H1 (cell line): ENCODE measurements around the gene SLC37A1. TPM values are rescaled to one million over a fixed set of nuclear protein-coding genes. Genes with fewer than 3 reads are reported as not detected.

Source experiments
- CTCF ChIA-PET: fragments of 300-600 bp; sonication (Branson Sonifier 250); formaldehyde crosslinking; loops from one replicate; lab custom pipeline; 2021; ENCODE audit not compliant: partially characterized antibody; lab: Charles Lee
- POLR2A ChIA-PET: fragments of 300-600 bp; sonication (Branson Sonifier 250); formaldehyde crosslinking; loops from one replicate; lab custom pipeline; 2021; ENCODE audit warnings: inconsistent platforms; ENCODE audit not compliant: partially characterized antibody; lab: Charles Lee
- DNase-seq, 2 experiments: peaks; one replicate each; pipeline versions ENCODE4 v3.0.0 to v3.0.0-alpha.2; 2010 to 2022; ENCODE audit warnings: low spot score in 2 of 2, low read depth in 1 of 2, mixed read lengths in 1 of 2
- FAIRE-seq: peaks from 2 replicates; lab custom pipeline; 2011; peaks lifted over from hg19 to GRCh38; lab: Jason Lieb, UNC
- H2AFZ ChIP-seq: 2 replicates; pipeline ENCODE4 v1.8.1; 2012; ENCODE audit warnings: low read length, inconsistent platforms
- H2AK5ac ChIP-seq: 2 replicates; pipeline ENCODE4 v1.6.1; 2013; ENCODE audit warnings: low read depth, low read length
- H2BK120ac ChIP-seq: replicated peaks from 2 replicates; pipeline ENCODE3; 2013; ENCODE audit warnings: low read depth, low read length, inconsistent platforms
- H2BK12ac ChIP-seq: 2 replicates; pipeline ENCODE4 v1.6.1; 2013; ENCODE audit warnings: low read depth, low read length
- H2BK15ac ChIP-seq: 2 replicates; pipeline ENCODE4 v1.6.1; 2013; ENCODE audit warnings: low read length
- H2BK20ac ChIP-seq: 2 replicates; pipeline ENCODE4 v1.6.1; 2013; ENCODE audit warnings: low read length
- H2BK5ac ChIP-seq: 2 replicates; pipeline ENCODE4 v1.6.1; 2013; ENCODE audit warnings: low read depth, low read length
- H3K14ac ChIP-seq: 2 replicates; pipeline ENCODE4 v1.6.1; 2013; ENCODE audit warnings: inconsistent platforms; ENCODE audit not compliant: insufficient read length
- H3K18ac ChIP-seq: 2 replicates; pipeline ENCODE4 v1.6.1; 2013; ENCODE audit warnings: low read length; ENCODE audit errors: extremely low read depth
- H3K23ac ChIP-seq: 2 replicates; pipeline ENCODE4 v1.6.1; 2013; ENCODE audit warnings: inconsistent platforms; ENCODE audit not compliant: insufficient read length
- H3K23me2 ChIP-seq: 2 replicates; pipeline ENCODE4 v1.6.1; 2013; ENCODE audit warnings: low read depth, low read length
- H3K27ac ChIP-seq: 2 replicates; pipeline ENCODE4 v1.6.1; 2011; ENCODE audit warnings: low read depth, low read length, inconsistent platforms
- H3K27me3 ChIP-seq, 4 experiments: replicated peaks in 1 of 4; 1 replicate in 1 of 4; 2 replicates in 3 of 4; pipeline versions ENCODE4 v1.6.1 to v1.8.1; 2011 to 2013; ENCODE audit warnings: low read length in 3 of 4, mild to moderate bottlenecking in 3 of 4, inconsistent platforms in 2 of 4, mixed read lengths in 2 of 4, moderate library complexity in 1 of 4; ENCODE audit not compliant: control insufficient read depth in 3 of 4, insufficient read depth in 3 of 4; ENCODE audit errors: extremely low read depth in 1 of 4
- H3K36me3 ChIP-seq, 4 experiments: 2 replicates each; pipeline versions ENCODE4 v1.6.1 to v1.8.1; 2011 to 2013; ENCODE audit warnings: mild to moderate bottlenecking in 4 of 4, low read length in 3 of 4, moderate library complexity in 2 of 4, control low read depth in 1 of 4, inconsistent platforms in 1 of 4; ENCODE audit not compliant: insufficient read depth in 4 of 4, control insufficient read depth in 2 of 4
- H3K4ac ChIP-seq: replicated peaks from 2 replicates; pipeline ENCODE3; 2013; ENCODE audit warnings: low read length, low read depth, mixed read lengths, inconsistent platforms; ENCODE audit not compliant: insufficient read length
- H3K4me1 ChIP-seq, 4 experiments: replicated peaks in 1 of 4; 1 replicate in 1 of 4; 2 replicates in 3 of 4; pipeline versions ENCODE4 v1.6.1 to v1.8.1; 2011 to 2013; ENCODE audit warnings: low read length in 3 of 4, inconsistent platforms in 2 of 4, mixed read lengths in 1 of 4; ENCODE audit not compliant: insufficient read depth in 4 of 4, control insufficient read depth in 3 of 4
- H3K4me2 ChIP-seq, 2 experiments: 2 replicates each; pipeline versions ENCODE4 v1.6.1 to v1.8.1; 2011 to 2013; ENCODE audit warnings: low read depth in 2 of 2, low read length in 2 of 2, control low read depth in 1 of 2, inconsistent platforms in 1 of 2, mild to moderate bottlenecking in 1 of 2; ENCODE audit not compliant: insufficient read depth in 1 of 2
- H3K4me3 ChIP-seq, 4 experiments: fragments of 200-600, 300-600 bp in 1 of 4; sonication (generic), shearing (Covaris generic), sonication (Bioruptor Twin) in 1 of 4; 2 replicates each; pipeline versions ENCODE4 v1.5.1 to v1.8.1; 2011 to 2016; ENCODE audit warnings: low read length in 4 of 4, low read depth in 3 of 4, control low read depth in 2 of 4, inconsistent platforms in 2 of 4, mild to moderate bottlenecking in 2 of 4, mixed read lengths in 1 of 4, moderate library complexity in 1 of 4; ENCODE audit not compliant: insufficient read depth in 2 of 4; ENCODE audit errors: extremely low read depth in 1 of 4
- H3K56ac ChIP-seq: replicated peaks from 2 replicates; pipeline ENCODE3; 2013; ENCODE audit warnings: low read depth, mild to moderate bottlenecking, mixed read lengths, low read length, inconsistent platforms; ENCODE audit not compliant: insufficient read length
- H3K79me1 ChIP-seq: 2 replicates; pipeline ENCODE4 v1.6.1; 2013; ENCODE audit warnings: low read depth, low read length, control low read depth
- H3K79me2 ChIP-seq, 2 experiments: 2 replicates each; pipeline versions ENCODE4 v1.6.1 to v1.8.1; 2012 to 2013; ENCODE audit warnings: low read length in 2 of 2, mild to moderate bottlenecking in 2 of 2, inconsistent platforms in 1 of 2; ENCODE audit not compliant: insufficient read depth in 2 of 2, control insufficient read depth in 1 of 2
- H3K9ac ChIP-seq, 4 experiments: replicated peaks in 1 of 4; 1 replicate in 1 of 4; 2 replicates in 3 of 4; pipeline versions ENCODE4 v1.6.1 to v1.8.1; 2011 to 2013; ENCODE audit warnings: low read depth in 3 of 4, low read length in 3 of 4, control low read depth in 2 of 4, mild to moderate bottlenecking in 2 of 4, moderate library complexity in 2 of 4, inconsistent platforms in 1 of 4; ENCODE audit errors: extremely low read depth in 1 of 4
- H3K9me3 ChIP-seq, 2 experiments: 2 replicates each; pipeline versions ENCODE4 v1.6.1 to v1.8.1; 2012 to 2013; ENCODE audit warnings: mild to moderate bottlenecking in 2 of 2, moderate library complexity in 2 of 2, control low read depth in 1 of 2, inconsistent platforms in 1 of 2, low read depth in 1 of 2, low read length in 1 of 2, mixed read lengths in 1 of 2; ENCODE audit not compliant: insufficient read depth in 2 of 2
- H4K20me1 ChIP-seq, 2 experiments: replicated peaks in 1 of 2; 2 replicates each; pipeline versions ENCODE3 to v1.8.1; 2011 to 2013; ENCODE audit warnings: inconsistent platforms in 2 of 2, low read length in 2 of 2, mild to moderate bottlenecking in 1 of 2; ENCODE audit not compliant: insufficient read depth in 2 of 2, control insufficient read depth in 1 of 2
- H4K5ac ChIP-seq: 2 replicates; pipeline ENCODE4 v1.6.1; 2013; ENCODE audit warnings: low read length, low read depth, mixed read lengths, inconsistent platforms; ENCODE audit not compliant: insufficient read length
- H4K8ac ChIP-seq: 2 replicates; pipeline ENCODE4 v1.8.0; 2013; ENCODE audit warnings: mild to moderate bottlenecking, moderate library complexity, low read length, inconsistent platforms; ENCODE audit not compliant: insufficient read depth; ENCODE audit errors: extremely low read depth
- H4K91ac ChIP-seq: replicated peaks from 2 replicates; pipeline ENCODE3; 2013; ENCODE audit warnings: low read length, mixed read lengths, inconsistent platforms; ENCODE audit not compliant: insufficient read length
- ASH2L ChIP-seq: fragments of 200-600, 300-600 bp; sonication (generic); IDR thresholded peaks from one replicate; pipeline ENCODE4 v1.7.1; 2017; ENCODE audit warnings: low read length
- CBX8 ChIP-seq: fragments of 300-800, 300-1000 bp; sonication (generic); IDR thresholded peaks from 2 replicates; pipeline ENCODE4 v1.7.1; 2016; ENCODE audit warnings: low read depth, low read length, borderline replicate concordance
- MAFK ChIP-seq: IDR thresholded peaks from 2 replicates; pipeline ENCODE4 v1.6.1; 2012; ENCODE audit warnings: low read depth, mild to moderate bottlenecking, improper control_type of control experiment, low read length
- PHF8 ChIP-seq: fragments of 200-600 bp; sonication (generic); conservative IDR thresholded peaks from 2 replicates; pipeline ENCODE4 v1.7.1; 2012; ENCODE audit warnings: low read depth, mild to moderate bottlenecking, inconsistent platforms, low read length, moderate library complexity
- WGBS, 2 experiments: shearing (Covaris generic) in 1 of 2; methylation state at CpG; one replicate each; pipeline versions ENCODE4 v1.1.6 to v1.1.7; 2013 to 2015; ENCODE audit warnings: low lambda C conversion rate in 2 of 2, mixed read lengths in 2 of 2, inconsistent platforms in 1 of 2, low coverage in 1 of 2, missing lambda C conversion rate in 1 of 2; ENCODE audit not compliant: insufficient replicate concordance in 2 of 2, insufficient coverage in 1 of 2, insufficient read length in 1 of 2; ENCODE audit errors: extremely low coverage in 1 of 2, missing lambda C conversion rate in 1 of 2; 5-methylcytosine and 5-hydroxymethylcytosine counted together
- polyA plus RNA-seq, 7 experiments: library from polyadenylated mRNA; depleted of rRNA in 3 of 7; stranded (reverse) in 5 of 7; unstranded in 2 of 7; fragments of >200 nt in 5 of 7; fragments of 200-250 nt in 2 of 7; gene quantifications; 1 replicate in 5 of 7; 2 replicates in 1 of 7; 4 replicates in 1 of 7; pipeline versions ENCODE4 v1.2.1 to v1.2.3, GENCODE V29; 2011 to 2013; ENCODE audit warnings: missing spikeins in 2 of 7, mixed read lengths in 2 of 7
- total RNA-seq: library from RNA; stranded (reverse); fragmentation: NEBNext Ultra II Directional; extraction: Animal tissue kit (Norgen Biotek cat#: 25700); gene quantifications from 2 replicates; pipeline ENCODE4 v1.2.1, GENCODE V29; 2021

SLC37A1 gene
- total and polyA plus RNA-seq, 2 of the 8 experiments (the other 6 are each of a cell fraction or from before 2014, with no cell fraction given) = 15.6 to 30.9 TPM

DNA sequence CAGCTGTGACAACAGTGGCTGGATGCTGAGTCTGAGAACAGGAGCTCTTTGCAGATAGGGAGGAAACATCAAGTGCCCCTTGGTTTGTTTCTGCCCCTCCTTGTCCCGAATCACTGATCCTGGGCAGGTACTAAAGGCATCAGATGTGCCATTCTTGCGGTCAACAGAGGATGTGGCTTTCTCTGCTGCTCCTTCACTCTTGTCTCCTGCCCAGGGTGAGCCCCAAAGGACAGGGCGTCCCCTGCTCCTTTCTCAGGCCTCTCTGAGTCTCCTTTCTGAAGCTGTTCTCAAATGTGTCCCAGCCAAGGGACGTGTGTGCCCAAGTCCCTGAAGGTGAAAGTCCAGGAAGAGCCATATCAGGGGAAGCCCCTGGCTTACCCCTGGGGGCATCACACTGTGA, 31.7 kb downstream of the SLC37A1 start:
- Histone ChIP-seq H3K27ac (no peak overlapping the region), H4K91ac (no peak overlapping the region), H3K4me2 (no peak overlapping the region), H2BK15ac (no peak overlapping the region), H3K79me1 (no peaks in the 10 kb centered on the region), H3K4ac (no peak overlapping the region), H3K36me3 (peaks cover 2 to 14% (median 3%) of the 10 kb centered on the region in 4 experiments; a peak in 7 of 8 replicates), H4K8ac (no peak overlapping the region), H2BK20ac (no peak overlapping the region), H3K56ac (no peak overlapping the region), H2BK12ac (no peak overlapping the region), H3K18ac (no peak overlapping the region), H3K9ac (no peak overlapping the region), H4K5ac (no peak overlapping the region), H3K79me2 (no peaks in the 10 kb centered on the region)
- POLR2A ChIA-PET = no interaction called here
- FAIRE-seq = no peak
- TF ChIP-seq PHF8 = no peak
- TF ChIP-seq ASH2L = no peak
- no peak for TF ChIP-seq MAFK
- TF ChIP-seq CBX8 = no peak
- TF ChIP-seq, all 59 proteins: peak for 0
- Histone ChIP-seq H2AFZ (no peak overlapping the region), H4K20me1 (no peaks in the 10 kb centered on the region), H2AK5ac (no peak overlapping the region), H3K23ac (no peak overlapping the region), H3K14ac (no peak overlapping the region), H3K4me1 (no peaks in the 10 kb centered on the region; a peak in 3 of 7 replicates), H2BK5ac (no peak overlapping the region), H2BK120ac (no peak overlapping the region), H3K9me3 (no peaks in the 10 kb centered on the region), H3K4me3 (no peak overlapping the region), H3K23me2 (no peaks in the 10 kb centered on the region), H3K27me3 (no peaks in the 10 kb centered on the region)
- 78% methylated on average over 4 of the region's 4 CpGs; no CpG with 5 or more reads in 1 of the 2 experiments for WGBS, 2 experiments
- CTCF ChIA-PET = interaction anchor here (0.8 to 1.3 kb wide), 2 partner anchors 48 to 254 kb away, joined by 3 read pairs; no protein-coding TSS in a partner anchor
- no peak for DNase-seq
